HepG2 (cell line): ENCODE data around the gene CRYAA. TPM values are rescaled to one million over a fixed set of nuclear protein-coding genes. Genes with fewer than 3 reads are reported as not detected.

Source experiments
- ATAC-seq: fragments of 200-7000 bp; cut with Tn5 transposase; 3 replicates; pipeline ENCODE4 v1.9.1; 2020; ENCODE audit warnings: mild to moderate bottlenecking, moderate library complexity
- BruUV-seq: library from RNA; stranded (reverse); fragments of 400-500 nt; replicated peaks from 2 replicates; lab custom pipeline; 2021; lab: Mats Ljungman, UMichigan
- CTCF ChIA-PET: fragments of 300-600 bp; formaldehyde crosslinking; extraction: SDS; loops from one replicate; lab custom pipeline; 2021; ENCODE audit warnings: low total read pairs, inconsistent platforms, low intra/inter-chr PET ratio; lab: Yijun Ruan, JAX
- POLR2A ChIA-PET: fragments of 350-600 bp; sonication (Branson Sonifier 250); formaldehyde crosslinking; loops from one replicate; lab custom pipeline; 2020; ENCODE audit warnings: antibody characterized with exemption, inconsistent platforms; lab: Yijun Ruan, JAX
- DNase-seq: peaks from one replicate; pipeline ENCODE4 v3.0.0-alpha.2; 2015; ENCODE audit warnings: low spot score
- FAIRE-seq: peaks from 3 replicates; lab custom pipeline; 2011; peaks lifted over from hg19 to GRCh38; lab: Jason Lieb, UNC
- H2AFZ ChIP-seq: one replicate; pipeline ENCODE4 v1.6.1; 2011; ENCODE audit warnings: low read length, inconsistent platforms
- H3K27ac ChIP-seq: fragments of 300-600 bp; 3 replicates; pipeline ENCODE4 v1.8.0; 2011; ENCODE audit warnings: mixed run types, mild to moderate bottlenecking, mixed read lengths, low read length, inconsistent platforms; ENCODE audit not compliant: insufficient read depth; ENCODE audit errors: extremely low read length
- H3K27me3 ChIP-seq, 2 experiments: fragments of 200-600 bp in 1 of 2; 2 replicates in 1 of 2; 3 replicates in 1 of 2; pipeline versions ENCODE4 v1.6.0 to v1.8.0; 2011; ENCODE audit warnings: low read length in 2 of 2, mild to moderate bottlenecking in 2 of 2, moderate library complexity in 2 of 2, inconsistent platforms in 1 of 2; ENCODE audit not compliant: insufficient read depth in 2 of 2, control insufficient read depth in 1 of 2
- H3K36me3 ChIP-seq, 2 experiments: fragments of 200-600 bp in 1 of 2; replicated peaks in 1 of 2; 2 replicates in 1 of 2; 3 replicates in 1 of 2; pipeline versions ENCODE4 v1.5.1 to v1.8.0; 2011; ENCODE audit warnings: low read length in 2 of 2, inconsistent platforms in 1 of 2; ENCODE audit not compliant: insufficient read depth in 2 of 2, control insufficient read depth in 1 of 2
- H3K4me1 ChIP-seq: 2 replicates; pipeline ENCODE4 v1.5.1; 2012; ENCODE audit warnings: low read length, inconsistent platforms; ENCODE audit not compliant: insufficient read depth
- H3K4me2 ChIP-seq: 2 replicates; pipeline ENCODE4 v1.6.0; 2011; ENCODE audit warnings: low read depth, low read length, inconsistent platforms
- H3K4me3 ChIP-seq, 3 experiments: fragments of 200-600 bp in 1 of 3; sonication (generic), shearing (Covaris generic) in 1 of 3; replicated peaks in 1 of 3; 2 replicates each; pipeline ENCODE4 v1.5.1; 2011 to 2016; ENCODE audit warnings: low read length in 3 of 3, inconsistent platforms in 2 of 3, low read depth in 2 of 3, mild to moderate bottlenecking in 2 of 3, control low read depth in 1 of 3, mixed read lengths in 1 of 3; ENCODE audit not compliant: insufficient read depth in 1 of 3
- H3K79me2 ChIP-seq: one replicate; pipeline ENCODE4 v1.6.1; 2011; ENCODE audit warnings: low read length, inconsistent platforms; ENCODE audit not compliant: insufficient read depth
- H3K9ac ChIP-seq: 2 replicates; pipeline ENCODE4 v1.6.0; 2011; ENCODE audit warnings: mild to moderate bottlenecking, low read depth, low read length, inconsistent platforms; ENCODE audit not compliant: insufficient read depth
- H3K9me3 ChIP-seq: 2 replicates; pipeline ENCODE4 v1.5.1; 2012; ENCODE audit warnings: mild to moderate bottlenecking, low read length
- H4K20me1 ChIP-seq: 2 replicates; pipeline ENCODE4 v1.6.0; 2011; ENCODE audit warnings: inconsistent platforms, mild to moderate bottlenecking, low read length, moderate library complexity; ENCODE audit not compliant: insufficient read depth
- AHDC1 ChIP-seq: sonication (generic); formaldehyde crosslinking; IDR thresholded peaks from 2 replicates; pipeline ENCODE4 v1.5.1; 2020; ENCODE audit warnings: mild to moderate bottlenecking, missing genetic modification reagents, borderline replicate concordance
- FOXC1 ChIP-seq: sonication (generic); formaldehyde crosslinking; IDR thresholded peaks from 2 replicates; pipeline ENCODE4 v1.8.0; 2022; ENCODE audit warnings: mild to moderate bottlenecking, missing genetic modification reagents, borderline replicate concordance
- GABPA ChIP-seq, 2 experiments: IDR thresholded peaks; 2 replicates each; pipeline ENCODE4 v1.6.1; 2011 to 2016; ENCODE audit warnings: low read depth in 2 of 2, low read length in 1 of 2, missing biosample characterization in 1 of 2, missing genetic modification characterization in 1 of 2
- NCOA1 ChIP-seq: sonication (generic); formaldehyde crosslinking; IDR thresholded peaks from 2 replicates; pipeline ENCODE4 v1.9.0; 2021; ENCODE audit warnings: missing genetic modification reagents
- TFAP4 ChIP-seq: sonication (generic); IDR thresholded peaks from 2 replicates; pipeline ENCODE4 v1.6.1; 2016; ENCODE audit warnings: low read depth, borderline replicate concordance
- UBTF ChIP-seq: sonication (generic); formaldehyde crosslinking; IDR thresholded peaks from 2 replicates; pipeline ENCODE4 v1.4.0; 2020; ENCODE audit warnings: mild to moderate bottlenecking, missing genetic modification reagents
- ZBTB1 ChIP-seq: sonication (generic); formaldehyde crosslinking; IDR thresholded peaks from 2 replicates; pipeline ENCODE4 v1.4.0; 2020; ENCODE audit warnings: missing genetic modification reagents, borderline replicate concordance
- WGBS: methylation state at CpG from one replicate; pipeline ENCODE4 v1.1.6; 2017; ENCODE audit warnings: low lambda C conversion rate; 5-methylcytosine and 5-hydroxymethylcytosine counted together
- in situ Hi-C: cut with HindIII; loops from 2 replicates; pipeline ENCODE4 v1.10.0; 2017; ENCODE audit warnings: low pct_unique_long_range_greater_than_20kb; ENCODE audit not compliant: extremely low pct_ligation_motif_present
- intact Hi-C: fragments of 100-400 bp; cut with micrococcal nuclease; formaldehyde crosslinking; loops from one replicate; pipeline ENCODE4 v1.10.0; 2022; ENCODE audit not compliant: unreplicated experiment
- polyA plus RNA-seq, 8 experiments: library from polyadenylated mRNA; depleted of rRNA in 3 of 8; stranded (reverse) in 7 of 8; unstranded in 1 of 8; fragments of >200 nt; fragmentation: Illumina TruSeq in 4 of 8; extraction: Trizol in 4 of 8; gene quantifications; 2 replicates each; pipeline versions ENCODE4 v1.2.1 to v1.2.3, GENCODE V29; 2011 to 2016; ENCODE audit warnings: low read depth in 4 of 8, missing spikeins in 1 of 8, mixed read lengths in 1 of 8; ENCODE audit not compliant: insufficient read depth in 1 of 8
- total RNA-seq, 5 experiments: library from RNA; depleted of rRNA; stranded (reverse); fragments of >200 nt; fragmentation: Illumina TruSeq; extraction: Trizol; gene quantifications; 2 replicates each; pipeline ENCODE4 v1.2.3, GENCODE V29; 2016; ENCODE audit warnings: low read depth in 1 of 5
- TF ChIP-seq, protein P1 (sequence below): IDR thresholded peaks from 2 replicates; pipeline ENCODE4 v1.4.0; 2020; ENCODE audit warnings: mild to moderate bottlenecking, missing genetic modification reagents

The CRYAA gene
- total and polyA plus RNA-seq, 2 of the 13 experiments (the other 11 are each of a cell fraction or from before 2014, with no cell fraction given), result 5.6 to 8.6 TPM

DNA sequence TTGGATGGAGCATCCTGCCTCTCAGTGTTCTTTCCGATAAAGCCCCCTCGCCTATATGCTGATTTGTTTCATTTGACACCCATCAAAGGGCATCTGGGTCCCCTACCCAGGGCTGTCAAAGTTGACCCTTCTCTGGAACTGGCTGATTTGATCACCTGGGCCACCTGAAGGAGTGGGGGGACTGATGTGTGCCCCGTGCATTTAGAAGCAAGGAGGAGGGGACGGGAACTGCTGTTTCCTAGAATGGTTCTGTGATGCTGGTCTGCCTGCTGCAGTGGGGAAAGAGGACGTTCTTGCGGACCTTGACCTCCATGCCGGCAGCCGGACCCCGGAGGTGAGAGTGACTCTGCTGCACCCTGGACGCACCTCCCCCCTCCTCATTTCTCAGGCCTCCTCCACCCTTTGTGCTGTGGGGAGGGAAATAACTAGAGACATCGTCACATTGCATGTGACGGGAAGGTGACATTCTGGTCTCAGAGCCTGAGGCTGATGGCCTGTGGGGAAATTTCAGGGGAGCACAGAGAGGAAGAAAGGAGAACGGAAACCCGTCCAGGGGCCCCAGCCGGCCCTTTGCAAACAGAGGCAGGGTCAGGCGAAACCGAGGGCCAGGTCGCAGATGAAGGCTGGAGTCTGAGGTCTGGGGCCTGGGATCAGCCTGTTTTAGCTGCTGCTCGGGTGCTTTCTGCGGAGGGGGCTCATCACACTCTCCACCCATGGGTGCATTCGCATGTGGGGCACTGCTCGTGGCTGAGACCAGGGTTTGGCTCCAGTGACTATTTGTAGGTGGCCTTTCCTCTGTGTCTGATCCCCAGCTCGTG, 25.7 kb downstream of the CRYAA start:
- H3K4me3 ChIP-seq, result peak overlapping the region; percentile 11 to 60 (median 26); a peak in 5 of 6 replicates
- TSS peak; percentile 72 for BruUV-seq
- 13% methylated on average over 14 of the region's 23 CpGs for WGBS
- H3K4me1 ChIP-seq, result peaks cover 43% of the 10 kb centered on the region
- H3K27ac ChIP-seq, result peak overlapping the region; percentile 57
- H4K20me1 ChIP-seq, result no peaks in the 10 kb centered on the region
- H3K36me3 ChIP-seq, result no peaks in the 10 kb centered on the region
- intact Hi-C loops, result no loop called here
- in situ Hi-C loops, result no loop called here
- 0 out of 2 replicates have a peak, but pooled peaks cover 4% of the 10 kb centered on the region for H3K9me3 ChIP-seq
- H3K9ac ChIP-seq, result peak overlapping the region; percentile 45
- peak overlapping the region; percentile 79 for H3K4me2 ChIP-seq
- DNase-seq (peak; percentile 57), FAIRE-seq (peak; percentile 69), ATAC-seq (peak; percentile 77)
- CTCF ChIA-PET, result no interaction called here
- H2AFZ ChIP-seq, result no peak overlapping the region
- H3K79me2 ChIP-seq, result no peaks in the 10 kb centered on the region
- POLR2A ChIA-PET, result interaction anchor here (0.8 to 1.6 kb wide), 3 partner anchors 16 to 17 kb away, joined by 3 to 4 read pairs (median 4); no protein-coding TSS in a partner anchor
- H3K27me3 ChIP-seq, result no peaks in the 10 kb centered on the region
- TF ChIP-seq ZBTB1 (CRISPR knock-in tag) (no peak), NCOA1 (CRISPR knock-in tag) (no peak), GABPA (IDR thresholded peaks at IDR 0.05; ENCODE audit: low read depth, low read length) (no peak), GABPA (CRISPR knock-in tag; IDR thresholded peaks at IDR 0.05; ENCODE audit: low read depth) (peak; percentile 37), TFAP4 (peak; percentile 44; the same call in 1 of the 2 replicates), FOXC1 (CRISPR knock-in tag) (peak; percentile 21; the same call in 1 of the 2 replicates), AHDC1 (CRISPR knock-in tag) (no peak), UBTF (CRISPR knock-in tag) (peak; percentile 63)
- TF ChIP-seq, protein P1, sequence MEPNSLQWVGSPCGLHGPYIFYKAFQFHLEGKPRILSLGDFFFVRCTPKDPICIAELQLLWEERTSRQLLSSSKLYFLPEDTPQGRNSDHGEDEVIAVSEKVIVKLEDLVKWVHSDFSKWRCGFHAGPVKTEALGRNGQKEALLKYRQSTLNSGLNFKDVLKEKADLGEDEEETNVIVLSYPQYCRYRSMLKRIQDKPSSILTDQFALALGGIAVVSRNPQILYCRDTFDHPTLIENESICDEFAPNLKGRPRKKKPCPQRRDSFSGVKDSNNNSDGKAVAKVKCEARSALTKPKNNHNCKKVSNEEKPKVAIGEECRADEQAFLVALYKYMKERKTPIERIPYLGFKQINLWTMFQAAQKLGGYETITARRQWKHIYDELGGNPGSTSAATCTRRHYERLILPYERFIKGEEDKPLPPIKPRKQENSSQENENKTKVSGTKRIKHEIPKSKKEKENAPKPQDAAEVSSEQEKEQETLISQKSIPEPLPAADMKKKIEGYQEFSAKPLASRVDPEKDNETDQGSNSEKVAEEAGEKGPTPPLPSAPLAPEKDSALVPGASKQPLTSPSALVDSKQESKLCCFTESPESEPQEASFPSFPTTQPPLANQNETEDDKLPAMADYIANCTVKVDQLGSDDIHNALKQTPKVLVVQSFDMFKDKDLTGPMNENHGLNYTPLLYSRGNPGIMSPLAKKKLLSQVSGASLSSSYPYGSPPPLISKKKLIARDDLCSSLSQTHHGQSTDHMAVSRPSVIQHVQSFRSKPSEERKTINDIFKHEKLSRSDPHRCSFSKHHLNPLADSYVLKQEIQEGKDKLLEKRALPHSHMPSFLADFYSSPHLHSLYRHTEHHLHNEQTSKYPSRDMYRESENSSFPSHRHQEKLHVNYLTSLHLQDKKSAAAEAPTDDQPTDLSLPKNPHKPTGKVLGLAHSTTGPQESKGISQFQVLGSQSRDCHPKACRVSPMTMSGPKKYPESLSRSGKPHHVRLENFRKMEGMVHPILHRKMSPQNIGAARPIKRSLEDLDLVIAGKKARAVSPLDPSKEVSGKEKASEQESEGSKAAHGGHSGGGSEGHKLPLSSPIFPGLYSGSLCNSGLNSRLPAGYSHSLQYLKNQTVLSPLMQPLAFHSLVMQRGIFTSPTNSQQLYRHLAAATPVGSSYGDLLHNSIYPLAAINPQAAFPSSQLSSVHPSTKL (CRISPR knock-in tag), result peak; percentile 64; the same call in 1 of the 2 replicates
